ENCODE measurements around the gene ILDR1.

GRCh38 chr3:121942116-121942786 lies 79.8 kb downstream of the ILDR1 start:
- TF ChIP-seq, protein P1, sequence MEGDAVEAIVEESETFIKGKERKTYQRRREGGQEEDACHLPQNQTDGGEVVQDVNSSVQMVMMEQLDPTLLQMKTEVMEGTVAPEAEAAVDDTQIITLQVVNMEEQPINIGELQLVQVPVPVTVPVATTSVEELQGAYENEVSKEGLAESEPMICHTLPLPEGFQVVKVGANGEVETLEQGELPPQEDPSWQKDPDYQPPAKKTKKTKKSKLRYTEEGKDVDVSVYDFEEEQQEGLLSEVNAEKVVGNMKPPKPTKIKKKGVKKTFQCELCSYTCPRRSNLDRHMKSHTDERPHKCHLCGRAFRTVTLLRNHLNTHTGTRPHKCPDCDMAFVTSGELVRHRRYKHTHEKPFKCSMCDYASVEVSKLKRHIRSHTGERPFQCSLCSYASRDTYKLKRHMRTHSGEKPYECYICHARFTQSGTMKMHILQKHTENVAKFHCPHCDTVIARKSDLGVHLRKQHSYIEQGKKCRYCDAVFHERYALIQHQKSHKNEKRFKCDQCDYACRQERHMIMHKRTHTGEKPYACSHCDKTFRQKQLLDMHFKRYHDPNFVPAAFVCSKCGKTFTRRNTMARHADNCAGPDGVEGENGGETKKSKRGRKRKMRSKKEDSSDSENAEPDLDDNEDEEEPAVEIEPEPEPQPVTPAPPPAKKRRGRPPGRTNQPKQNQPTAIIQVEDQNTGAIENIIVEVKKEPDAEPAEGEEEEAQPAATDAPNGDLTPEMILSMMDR (IDR thresholded peaks at IDR 0.05): no peak
- TF ChIP-seq POLR2A (IDR thresholded peaks at IDR 0.05) (no peak), EP300 (IDR thresholded peaks at IDR 0.05) (no peak), POLR2AphosphoS5 (IDR thresholded peaks at IDR 0.05) (no peak)

Measured in sigmoid colon (tissue), 4 donors.